Liver (tissue), 9 donors: ENCODE measurements around the gene BACH2. TPM values are rescaled to one million over a fixed set of nuclear protein-coding genes. Genes with fewer than 3 reads are reported as not detected.

Source experiments
- DNase-seq: peaks from one replicate; pipeline ENCODE4 v3.0.0-alpha.2; 2017; ENCODE audit warnings: low spot score
- H3K27ac ChIP-seq, 2 donors: one replicate each; pipeline ENCODE4 v1.7.0; 2013; ENCODE audit warnings: inconsistent platforms in 2 of 2, low read length in 2 of 2, control low read depth in 1 of 2, low read depth in 1 of 2, mild to moderate bottlenecking in 1 of 2
- H3K27me3 ChIP-seq, 4 donors: one replicate each; pipeline versions ENCODE4 v1.6.1 to v1.7.0; 2013; ENCODE audit warnings: low read length in 3 of 4, inconsistent platforms in 1 of 4, mild to moderate bottlenecking in 1 of 4, moderate library complexity in 1 of 4; ENCODE audit not compliant: control insufficient read depth in 4 of 4, insufficient read depth in 4 of 4
- H3K36me3 ChIP-seq, 4 donors: one replicate each; pipeline versions ENCODE4 v1.6.1 to v1.7.0; 2013; ENCODE audit warnings: low read length in 3 of 4, mild to moderate bottlenecking in 3 of 4, low read depth in 1 of 4, moderate library complexity in 1 of 4; ENCODE audit not compliant: control insufficient read depth in 4 of 4, insufficient read depth in 3 of 4
- H3K4me1 ChIP-seq, 4 donors: one replicate each; pipeline versions ENCODE4 v1.6.1 to v1.7.0; 2013; ENCODE audit warnings: low read length in 3 of 4, mild to moderate bottlenecking in 3 of 4, moderate library complexity in 1 of 4; ENCODE audit not compliant: control insufficient read depth in 4 of 4, insufficient read depth in 4 of 4
- H3K4me3 ChIP-seq, 3 donors: one replicate each; pipeline versions ENCODE4 v1.6.1 to v1.7.0; 2013; ENCODE audit warnings: low read length in 3 of 3, control low read depth in 1 of 3, low read depth in 1 of 3, mild to moderate bottlenecking in 1 of 3
- H3K9ac ChIP-seq, 2 donors: one replicate each; pipeline ENCODE4 v1.7.0; 2013; ENCODE audit warnings: low read length in 2 of 2, mild to moderate bottlenecking in 2 of 2, moderate library complexity in 2 of 2, control low read depth in 1 of 2, low read depth in 1 of 2
- H3K9me3 ChIP-seq, 4 donors: one replicate each; pipeline versions ENCODE4 v1.6.1 to v1.7.0; 2013; ENCODE audit warnings: low read length in 3 of 4; ENCODE audit not compliant: control insufficient read depth in 4 of 4
- EGR1 ChIP-seq, 2 donors: IDR thresholded peaks; 2 replicates each; pipeline ENCODE4 v1.6.1; 2016 to 2018; ENCODE audit warnings: antibody characterized with exemption in 2 of 2, low read depth in 2 of 2
- FOXA1 ChIP-seq: IDR thresholded peaks from 2 replicates; pipeline ENCODE4 v1.6.1; 2016; ENCODE audit warnings: antibody characterized with exemption
- GABPA ChIP-seq, 2 donors: IDR thresholded peaks in 1 of 2; conservative IDR thresholded peaks in 1 of 2; 2 replicates each; pipeline ENCODE4 v1.6.1; 2016; ENCODE audit warnings: antibody characterized with exemption in 2 of 2, mild to moderate bottlenecking in 1 of 2, moderate library complexity in 1 of 2
- HNF4A ChIP-seq, 2 donors: conservative IDR thresholded peaks; 2 replicates each; pipeline ENCODE4 v1.6.1; 2016; ENCODE audit warnings: antibody characterized with exemption in 2 of 2, mild to moderate bottlenecking in 2 of 2
- HNF4G ChIP-seq: IDR thresholded peaks from 2 replicates; pipeline ENCODE4 v1.6.1; 2016; ENCODE audit warnings: antibody characterized with exemption
- JUND ChIP-seq, 2 donors: IDR thresholded peaks; 2 replicates each; pipeline ENCODE4 v1.6.1; 2016; ENCODE audit warnings: antibody characterized with exemption in 2 of 2
- NR2F2 ChIP-seq: IDR thresholded peaks from 2 replicates; pipeline ENCODE4 v1.6.1; 2016; ENCODE audit warnings: antibody characterized with exemption
- RAD21 ChIP-seq, 2 donors: IDR thresholded peaks; 2 replicates each; pipeline ENCODE4 v1.6.1; 2016; ENCODE audit warnings: antibody characterized with exemption in 2 of 2, mild to moderate bottlenecking in 2 of 2
- RXRA ChIP-seq, 2 donors: IDR thresholded peaks; 2 replicates each; pipeline ENCODE4 v1.6.1; 2017 to 2018; ENCODE audit warnings: antibody characterized with exemption in 2 of 2, mild to moderate bottlenecking in 1 of 2
- SP1 ChIP-seq: IDR thresholded peaks from 2 replicates; pipeline ENCODE4 v1.6.1; 2018; ENCODE audit warnings: antibody characterized with exemption, mild to moderate bottlenecking
- TAF1 ChIP-seq: conservative IDR thresholded peaks from 2 replicates; pipeline ENCODE4 v1.6.1; 2016; ENCODE audit warnings: antibody characterized with exemption, mild to moderate bottlenecking
- YY1 ChIP-seq: IDR thresholded peaks from 2 replicates; pipeline ENCODE4 v1.6.1; 2016; ENCODE audit warnings: antibody characterized with exemption, mild to moderate bottlenecking
- WGBS: extraction: QIAGEN DNeasy Blood & Tissue Kit; methylation state at CpG from one replicate; pipeline ENCODE4 v1.1.7; 2013; 5-methylcytosine and 5-hydroxymethylcytosine counted together
- polyA plus RNA-seq, 2 donors: library from polyadenylated mRNA; stranded (reverse) in 1 of 2; unstranded in 1 of 2; fragments of 200-250 nt in 1 of 2; fragments of >200 nt in 1 of 2; fragmentation: Nextera tagmentation in 1 of 2; extraction: Ambion mirVana in 1 of 2; gene quantifications; one replicate each; pipeline versions ENCODE4 v1.2.1 to v1.2.3, GENCODE V29; 2013 to 2015
- total RNA-seq, 2 donors: library from RNA; depleted of rRNA; stranded (reverse); fragments of >200 nt; gene quantifications; one replicate each; pipeline ENCODE4 v1.2.3, GENCODE V29; 2014
- TF ChIP-seq, protein P1 (sequence below): IDR thresholded peaks from 2 replicates; pipeline ENCODE4 v1.6.1; 2016; ENCODE audit warnings: antibody characterized with exemption
- TF ChIP-seq, protein P2 (sequence below): fragments of 150-350 bp; IDR thresholded peaks from 2 replicates; pipeline ENCODE4 v1.5.1; 2017; ENCODE audit warnings: improper control_type of control experiment, low read depth, low read length; ENCODE audit not compliant: missing input control
- TF ChIP-seq, protein P3 (sequence below): IDR thresholded peaks from 2 replicates; pipeline ENCODE4 v1.6.1; 2016; ENCODE audit warnings: antibody characterized with exemption
- TF ChIP-seq, protein P4 (sequence below): IDR thresholded peaks from 2 replicates; pipeline ENCODE4 v1.6.1; 2016; ENCODE audit warnings: antibody characterized with exemption, mild to moderate bottlenecking
- donor health status: healthy.
- donor health status: healthy.
- donor health status: healthy.
- donor health status: healthy.
- donor health status: healthy.

The BACH2 gene
- total and polyA plus RNA-seq, 4 donors, result 1.9 to 3.7 (median 1.9) TPM

DNA sequence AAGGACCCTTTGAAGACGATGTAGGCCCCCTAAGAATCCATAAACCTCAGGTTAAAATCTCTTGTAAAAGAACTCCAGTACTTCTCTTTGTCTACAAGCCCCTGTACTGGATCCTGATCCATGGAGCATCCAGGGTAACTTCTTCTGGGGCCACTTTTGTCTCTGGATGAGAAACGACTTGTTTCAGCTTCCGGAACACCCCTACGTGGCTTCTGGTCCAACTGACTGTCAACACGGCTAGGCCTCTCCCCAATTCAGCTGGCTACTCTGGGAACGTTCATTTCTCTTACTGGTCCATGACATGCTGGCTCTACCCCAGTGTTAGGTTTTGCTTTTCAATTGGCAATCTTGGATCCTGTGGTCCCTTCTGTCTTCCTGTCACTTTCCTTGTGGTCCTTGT lies 198.0 kb downstream of the BACH2 start:
- no peak overlapping the region for H3K4me3 ChIP-seq
- H3K27me3 ChIP-seq, result no peaks in the 10 kb centered on the region
- no peaks in the 10 kb centered on the region for H3K9me3 ChIP-seq
- WGBS, result 80% methylated on average over 6 of the region's 6 CpGs
- no peak for DNase-seq
- no peaks in the 10 kb centered on the region for H3K36me3 ChIP-seq
- H3K9ac ChIP-seq, result no peak overlapping the region
- H3K4me1 ChIP-seq, result no peaks in the 10 kb centered on the region
- H3K27ac ChIP-seq, result no peak overlapping the region
- TF ChIP-seq HNF4A (conservative IDR thresholded peaks at IDR 0.05), result no peak
- no peak for TF ChIP-seq EGR1 (IDR thresholded peaks at IDR 0.05; ENCODE audit: low read depth in 2 of 2)
- TF ChIP-seq JUND (IDR thresholded peaks at IDR 0.05), result no peak
- no peak for TF ChIP-seq GABPA (IDR thresholded peaks at IDR 0.05 in 1 of 2, conservative IDR thresholded peaks at IDR 0.05 in 1 of 2)
- no peak for TF ChIP-seq RXRA (IDR thresholded peaks at IDR 0.05)
- TF ChIP-seq, protein P1, sequence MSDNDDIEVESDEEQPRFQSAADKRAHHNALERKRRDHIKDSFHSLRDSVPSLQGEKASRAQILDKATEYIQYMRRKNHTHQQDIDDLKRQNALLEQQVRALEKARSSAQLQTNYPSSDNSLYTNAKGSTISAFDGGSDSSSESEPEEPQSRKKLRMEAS, result no peak

DNA sequence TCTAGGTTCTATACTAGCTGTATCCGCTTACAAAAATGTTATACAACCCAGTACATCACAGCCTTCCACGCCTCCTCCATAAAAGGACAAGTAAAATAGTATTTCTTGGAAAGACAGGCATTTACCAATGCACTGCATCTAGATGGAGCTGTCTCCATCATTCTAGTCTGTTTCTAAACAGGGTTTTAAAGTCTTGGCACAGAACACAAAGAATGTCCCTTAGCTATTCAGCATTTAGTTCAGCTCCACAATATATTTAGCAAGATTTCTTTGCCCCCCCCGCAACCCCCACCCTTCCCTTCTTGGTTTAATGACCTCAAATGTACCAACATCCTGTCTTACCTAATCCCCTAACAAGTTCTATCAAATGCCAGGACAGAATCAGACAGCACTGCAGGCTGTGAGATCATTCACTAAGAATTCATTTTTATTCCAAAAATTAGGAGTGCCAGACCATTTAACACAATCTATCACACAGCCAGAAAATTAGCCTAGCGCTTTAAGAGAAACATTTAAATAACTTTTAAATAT lies 198.6 kb downstream of the BACH2 start:
- Histone ChIP-seq H3K27ac (no peak overlapping the region), H3K4me3 (no peak overlapping the region), H3K9ac (no peak overlapping the region), H3K27me3 (no peaks in the 10 kb centered on the region), H3K36me3 (no peaks in the 10 kb centered on the region), H3K4me1 (no peaks in the 10 kb centered on the region), H3K9me3 (no peaks in the 10 kb centered on the region)
- TF ChIP-seq, protein P2, sequence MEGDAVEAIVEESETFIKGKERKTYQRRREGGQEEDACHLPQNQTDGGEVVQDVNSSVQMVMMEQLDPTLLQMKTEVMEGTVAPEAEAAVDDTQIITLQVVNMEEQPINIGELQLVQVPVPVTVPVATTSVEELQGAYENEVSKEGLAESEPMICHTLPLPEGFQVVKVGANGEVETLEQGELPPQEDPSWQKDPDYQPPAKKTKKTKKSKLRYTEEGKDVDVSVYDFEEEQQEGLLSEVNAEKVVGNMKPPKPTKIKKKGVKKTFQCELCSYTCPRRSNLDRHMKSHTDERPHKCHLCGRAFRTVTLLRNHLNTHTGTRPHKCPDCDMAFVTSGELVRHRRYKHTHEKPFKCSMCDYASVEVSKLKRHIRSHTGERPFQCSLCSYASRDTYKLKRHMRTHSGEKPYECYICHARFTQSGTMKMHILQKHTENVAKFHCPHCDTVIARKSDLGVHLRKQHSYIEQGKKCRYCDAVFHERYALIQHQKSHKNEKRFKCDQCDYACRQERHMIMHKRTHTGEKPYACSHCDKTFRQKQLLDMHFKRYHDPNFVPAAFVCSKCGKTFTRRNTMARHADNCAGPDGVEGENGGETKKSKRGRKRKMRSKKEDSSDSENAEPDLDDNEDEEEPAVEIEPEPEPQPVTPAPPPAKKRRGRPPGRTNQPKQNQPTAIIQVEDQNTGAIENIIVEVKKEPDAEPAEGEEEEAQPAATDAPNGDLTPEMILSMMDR, result peak; percentile 9
- peak in 1 of 2 donors; percentile 11 for TF ChIP-seq JUND (IDR thresholded peaks at IDR 0.05)
- no peak for TF ChIP-seq EGR1 (IDR thresholded peaks at IDR 0.05; ENCODE audit: low read depth in 2 of 2)
- no peak for TF ChIP-seq NR2F2
- no peak for TF ChIP-seq GABPA (IDR thresholded peaks at IDR 0.05 in 1 of 2, conservative IDR thresholded peaks at IDR 0.05 in 1 of 2)
- TF ChIP-seq, protein P3, sequence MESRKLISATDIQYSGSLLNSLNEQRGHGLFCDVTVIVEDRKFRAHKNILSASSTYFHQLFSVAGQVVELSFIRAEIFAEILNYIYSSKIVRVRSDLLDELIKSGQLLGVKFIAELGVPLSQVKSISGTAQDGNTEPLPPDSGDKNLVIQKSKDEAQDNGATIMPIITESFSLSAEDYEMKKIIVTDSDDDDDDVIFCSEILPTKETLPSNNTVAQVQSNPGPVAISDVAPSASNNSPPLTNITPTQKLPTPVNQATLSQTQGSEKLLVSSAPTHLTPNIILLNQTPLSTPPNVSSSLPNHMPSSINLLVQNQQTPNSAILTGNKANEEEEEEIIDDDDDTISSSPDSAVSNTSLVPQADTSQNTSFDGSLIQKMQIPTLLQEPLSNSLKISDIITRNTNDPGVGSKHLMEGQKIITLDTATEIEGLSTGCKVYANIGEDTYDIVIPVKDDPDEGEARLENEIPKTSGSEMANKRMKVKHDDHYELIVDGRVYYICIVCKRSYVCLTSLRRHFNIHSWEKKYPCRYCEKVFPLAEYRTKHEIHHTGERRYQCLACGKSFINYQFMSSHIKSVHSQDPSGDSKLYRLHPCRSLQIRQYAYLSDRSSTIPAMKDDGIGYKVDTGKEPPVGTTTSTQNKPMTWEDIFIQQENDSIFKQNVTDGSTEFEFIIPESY, result no peak
- no peak for TF ChIP-seq HNF4G
- TF ChIP-seq RAD21 (IDR thresholded peaks at IDR 0.05), result peak; percentile 44 to 61
- TF ChIP-seq, protein P4, sequence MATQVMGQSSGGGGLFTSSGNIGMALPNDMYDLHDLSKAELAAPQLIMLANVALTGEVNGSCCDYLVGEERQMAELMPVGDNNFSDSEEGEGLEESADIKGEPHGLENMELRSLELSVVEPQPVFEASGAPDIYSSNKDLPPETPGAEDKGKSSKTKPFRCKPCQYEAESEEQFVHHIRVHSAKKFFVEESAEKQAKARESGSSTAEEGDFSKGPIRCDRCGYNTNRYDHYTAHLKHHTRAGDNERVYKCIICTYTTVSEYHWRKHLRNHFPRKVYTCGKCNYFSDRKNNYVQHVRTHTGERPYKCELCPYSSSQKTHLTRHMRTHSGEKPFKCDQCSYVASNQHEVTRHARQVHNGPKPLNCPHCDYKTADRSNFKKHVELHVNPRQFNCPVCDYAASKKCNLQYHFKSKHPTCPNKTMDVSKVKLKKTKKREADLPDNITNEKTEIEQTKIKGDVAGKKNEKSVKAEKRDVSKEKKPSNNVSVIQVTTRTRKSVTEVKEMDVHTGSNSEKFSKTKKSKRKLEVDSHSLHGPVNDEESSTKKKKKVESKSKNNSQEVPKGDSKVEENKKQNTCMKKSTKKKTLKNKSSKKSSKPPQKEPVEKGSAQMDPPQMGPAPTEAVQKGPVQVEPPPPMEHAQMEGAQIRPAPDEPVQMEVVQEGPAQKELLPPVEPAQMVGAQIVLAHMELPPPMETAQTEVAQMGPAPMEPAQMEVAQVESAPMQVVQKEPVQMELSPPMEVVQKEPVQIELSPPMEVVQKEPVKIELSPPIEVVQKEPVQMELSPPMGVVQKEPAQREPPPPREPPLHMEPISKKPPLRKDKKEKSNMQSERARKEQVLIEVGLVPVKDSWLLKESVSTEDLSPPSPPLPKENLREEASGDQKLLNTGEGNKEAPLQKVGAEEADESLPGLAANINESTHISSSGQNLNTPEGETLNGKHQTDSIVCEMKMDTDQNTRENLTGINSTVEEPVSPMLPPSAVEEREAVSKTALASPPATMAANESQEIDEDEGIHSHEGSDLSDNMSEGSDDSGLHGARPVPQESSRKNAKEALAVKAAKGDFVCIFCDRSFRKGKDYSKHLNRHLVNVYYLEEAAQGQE, result no peak
- no peak for TF ChIP-seq SP1
- no peak for TF ChIP-seq FOXA1
- no peak for TF ChIP-seq YY1
- TF ChIP-seq, protein P1, result no peak
- no peak for TF ChIP-seq HNF4A (conservative IDR thresholded peaks at IDR 0.05)
- peak in 1 of 2 donors; percentile 30 for TF ChIP-seq RXRA (IDR thresholded peaks at IDR 0.05)
- TF ChIP-seq TAF1, result no peak
- WGBS, result 61% methylated on average over 4 of the region's 4 CpGs
- DNase-seq, result no peak
